ENCODE data around the gene TAF10.

Gene TAF10

GRCh38 chr11:6607190-6607795 is 4.7 kb downstream of the TAF10 start:
- DNase-seq: no peak

GRCh38 chr11:6606471-6607189 is 5.4 kb downstream of the TAF10 start:
- peak; percentile 31 for DNase-seq

- no peak for DNase-seq
These were observed 7.2 kb downstream of the TAF10 start for GRCh38 chr11:6604790-6605189.

GRCh38 chr11:6604081-6604626 is 7.9 kb downstream of the TAF10 start:
- DNase-seq: peak; percentile 31

- peak; percentile 88 for DNase-seq
These were observed 8.5 kb downstream of the TAF10 start, which contains the start of the genes ILK and RRP8 for GRCh38 chr11:6603287-6604080. ILK (plus strand) TSS chr11:6603774; CDS start chr11:6604272, 498 bp downstream. RRP8 (minus strand) TSS chr11:6603616; CDS start chr11:6603502, 114 bp downstream.

GRCh38 chr11:6602096-6602940 is 9.7 kb downstream of the TAF10 start:
- DNase-seq: no peak

- no peak for DNase-seq
These were observed 11.0 kb downstream of the TAF10 start for GRCh38 chr11:6601041-6601461.

- DNase-seq: no peak
These were observed 12.1 kb downstream of the TAF10 start for GRCh38 chr11:6599881-6600390.

GRCh38 chr11:6599449-6599848 is 12.6 kb downstream of the TAF10 start:
- DNase-seq: no peak

GRCh38 chr11:6598555-6598954 is 13.5 kb downstream of the TAF10 start:
- DNase-seq: no peak

- no peak for DNase-seq
These were observed 15.7 kb downstream of the TAF10 start for GRCh38 chr11:6596239-6596877.

GRCh38 chr11:6594142-6594768 is 17.8 kb downstream of the TAF10 start:
- DNase-seq: no peak

- no peak for DNase-seq
These were observed 24.0 kb downstream of the TAF10 start for GRCh38 chr11:6588018-6588417.

- peak; percentile 16 for DNase-seq
These were observed 24.6 kb downstream of the TAF10 start for GRCh38 chr11:6587360-6587953.

- DNase-seq: no peak
These were observed 25.3 kb downstream of the TAF10 start for GRCh38 chr11:6586434-6587359.

- DNase-seq: no peak
These were observed 27.5 kb downstream of the TAF10 start for GRCh38 chr11:6584528-6584927.

- DNase-seq: no peak
These were observed 28.4 kb downstream of the TAF10 start for GRCh38 chr11:6583584-6583983.

GRCh38 chr11:6579681-6580080 is 32.3 kb downstream of the TAF10 start:
- no peak for DNase-seq

GRCh38 chr11:6578134-6578533 is 33.9 kb downstream of the TAF10 start:
- no peak for DNase-seq
